Astrocyte (in vitro differentiated cells and primary cell): ENCODE data around the gene ESRRA. TPM values are rescaled to one million over a fixed set of nuclear protein-coding genes. Genes with fewer than 3 reads are reported as not detected.

ENCODE experiments used
- DNase-seq: peaks from one replicate; pipeline ENCODE4 v3.0.0-alpha.2; 2010; ENCODE audit warnings: low read depth
- FAIRE-seq: peaks from 2 replicates; lab custom pipeline; 2011; peaks lifted over from hg19 to GRCh38; lab: Jason Lieb, UNC
- H2AFZ ChIP-seq: 2 replicates; pipeline ENCODE4 v1.6.0; 2012; ENCODE audit warnings: low read depth, low read length, inconsistent platforms
- H3K27ac ChIP-seq: 2 replicates; pipeline ENCODE4 v1.5.1; 2011; ENCODE audit warnings: low read depth, low read length, inconsistent platforms
- H3K27me3 ChIP-seq: 2 replicates; pipeline ENCODE4 v1.6.0; 2011; ENCODE audit warnings: low read length, inconsistent platforms; ENCODE audit not compliant: insufficient read depth
- H3K36me3 ChIP-seq: 2 replicates; pipeline ENCODE4 v1.5.1; 2011; ENCODE audit warnings: low read length, inconsistent platforms; ENCODE audit not compliant: insufficient read depth
- H3K4me1 ChIP-seq: 2 replicates; pipeline ENCODE4 v1.5.1; 2011; ENCODE audit warnings: low read length, inconsistent platforms; ENCODE audit not compliant: insufficient read depth
- H3K4me2 ChIP-seq: 2 replicates; pipeline ENCODE4 v1.6.0; 2012; ENCODE audit warnings: low read length, inconsistent platforms
- H3K4me3 ChIP-seq: 2 replicates; pipeline ENCODE4 v1.5.1; 2011; ENCODE audit warnings: low read depth, mild to moderate bottlenecking, low read length, inconsistent platforms; ENCODE audit not compliant: insufficient read depth
- H3K79me2 ChIP-seq: 2 replicates; pipeline ENCODE4 v1.6.0; 2012; ENCODE audit warnings: mild to moderate bottlenecking, low read length, inconsistent platforms; ENCODE audit not compliant: insufficient read depth
- H3K9ac ChIP-seq: 2 replicates; pipeline ENCODE4 v1.6.0; 2012; ENCODE audit warnings: mild to moderate bottlenecking, low read length, inconsistent platforms
- H3K9me3 ChIP-seq: 2 replicates; pipeline ENCODE4 v1.5.1; 2012; ENCODE audit warnings: low read depth, mild to moderate bottlenecking, low read length, inconsistent platforms; ENCODE audit not compliant: insufficient read depth
- H4K20me1 ChIP-seq: 2 replicates; pipeline ENCODE4 v1.6.0; 2012; ENCODE audit warnings: low read length, inconsistent platforms; ENCODE audit not compliant: insufficient read depth
- H3K27ac Mint-ChIP-seq: one replicate; pipeline ENCODE4 v1.8.0; 2021; ENCODE audit warnings: mild to moderate bottlenecking, mixed read lengths; ENCODE audit not compliant: unreplicated experiment
- H3K27me3 Mint-ChIP-seq: one replicate; pipeline ENCODE4 v1.8.0; 2021; ENCODE audit warnings: low read depth, mixed read lengths; ENCODE audit not compliant: unreplicated experiment
- H3K36me3 Mint-ChIP-seq: one replicate; pipeline ENCODE4 v1.8.0; 2021; ENCODE audit warnings: low read depth, mixed read lengths; ENCODE audit not compliant: unreplicated experiment
- H3K4me1 Mint-ChIP-seq: one replicate; pipeline ENCODE4 v1.8.0; 2021; ENCODE audit warnings: low read depth, mixed read lengths; ENCODE audit not compliant: unreplicated experiment
- H3K4me3 Mint-ChIP-seq: one replicate; pipeline ENCODE4 v1.8.0; 2021; ENCODE audit warnings: mild to moderate bottlenecking, moderate library complexity, mixed read lengths; ENCODE audit not compliant: unreplicated experiment
- H3K9me3 Mint-ChIP-seq: one replicate; pipeline ENCODE4 v1.8.0; 2021; ENCODE audit warnings: mild to moderate bottlenecking, mixed read lengths; ENCODE audit not compliant: unreplicated experiment
- EZH2 ChIP-seq: IDR thresholded peaks from 2 replicates; pipeline ENCODE4 v1.6.1; 2012; ENCODE audit warnings: mild to moderate bottlenecking, low read length, inconsistent platforms; ENCODE audit not compliant: insufficient read depth
- total RNA-seq: library from RNA; stranded (reverse); gene quantifications from 2 replicates; pipeline ENCODE4 v1.2.1, GENCODE V29; 2021
- TF ChIP-seq, protein P1 (sequence below): IDR thresholded peaks from 2 replicates; pipeline ENCODE4 v1.5.1; 2011; ENCODE audit warnings: low read depth, mild to moderate bottlenecking, inconsistent platforms, low read length, moderate library complexity; ENCODE audit not compliant: insufficient read depth

The ESRRA gene
- total RNA-seq, 1 donor from 2014 or later, result 26.3 TPM

DNA sequence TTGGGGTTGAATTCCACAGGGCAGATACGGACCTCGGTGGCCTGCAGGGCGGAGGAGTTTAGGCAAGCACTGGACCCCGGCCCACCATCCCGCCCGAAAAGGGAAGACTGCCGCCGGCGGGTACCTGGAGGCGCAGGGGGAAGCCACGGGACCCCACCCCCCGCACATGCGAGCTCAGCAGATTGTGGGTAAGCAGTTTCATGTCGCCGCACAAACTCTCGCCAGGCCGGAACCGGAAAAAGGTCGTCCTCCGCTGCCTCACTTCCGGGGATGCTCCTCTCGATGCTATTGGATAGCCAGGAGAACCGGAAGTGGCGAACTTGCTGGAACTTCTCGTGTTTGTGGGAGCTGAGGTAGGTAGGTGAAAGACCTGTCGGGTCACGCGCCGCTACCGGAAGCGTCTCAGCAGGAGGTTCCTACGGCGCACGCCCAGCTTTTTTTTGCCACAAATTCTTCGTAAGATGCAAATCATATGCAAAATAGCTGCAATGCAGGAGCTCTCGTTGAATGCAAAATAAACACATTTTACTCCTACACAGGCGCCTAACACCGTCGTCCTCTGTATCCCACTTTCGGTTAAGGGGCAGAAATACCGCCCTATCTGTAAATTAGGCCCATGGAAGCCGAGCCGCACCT lies 12.1 kb downstream of the ESRRA start, which contains the start of gene TRMT112:
TRMT112 (minus strand) TSS at position 235 of the 636 bp plus-strand sequence; CDS start at position 202, 33 bp downstream.
- DNase-seq (peak; percentile 98), FAIRE-seq (peak; percentile 98)
- peaks cover 7% of the 10 kb centered on the region for H3K4me1 ChIP-seq
- H3K27ac ChIP-seq, result peak within 1 kb of the TSS; percentile 94
- peaks cover 20% of the 10 kb centered on the region for H3K4me1 Mint-ChIP-seq
- peak within 1 kb of the TSS; percentile 99 for H3K4me2 ChIP-seq
- H3K9me3 ChIP-seq, result no peaks in the 10 kb centered on the region
- H3K27ac Mint-ChIP-seq, result peak within 1 kb of the TSS; percentile 95
- H3K9ac ChIP-seq, result peak within 1 kb of the TSS; percentile 91
- no peaks in the 10 kb centered on the region for H3K27me3 Mint-ChIP-seq
- peak within 1 kb of the TSS; percentile 82 for H2AFZ ChIP-seq
- peaks cover 28% of the 10 kb centered on the region for H3K79me2 ChIP-seq
- H3K4me3 ChIP-seq, result peak within 1 kb of the TSS; percentile 84
- no peaks in the 10 kb centered on the region for H3K27me3 ChIP-seq
- TF ChIP-seq, protein P1, sequence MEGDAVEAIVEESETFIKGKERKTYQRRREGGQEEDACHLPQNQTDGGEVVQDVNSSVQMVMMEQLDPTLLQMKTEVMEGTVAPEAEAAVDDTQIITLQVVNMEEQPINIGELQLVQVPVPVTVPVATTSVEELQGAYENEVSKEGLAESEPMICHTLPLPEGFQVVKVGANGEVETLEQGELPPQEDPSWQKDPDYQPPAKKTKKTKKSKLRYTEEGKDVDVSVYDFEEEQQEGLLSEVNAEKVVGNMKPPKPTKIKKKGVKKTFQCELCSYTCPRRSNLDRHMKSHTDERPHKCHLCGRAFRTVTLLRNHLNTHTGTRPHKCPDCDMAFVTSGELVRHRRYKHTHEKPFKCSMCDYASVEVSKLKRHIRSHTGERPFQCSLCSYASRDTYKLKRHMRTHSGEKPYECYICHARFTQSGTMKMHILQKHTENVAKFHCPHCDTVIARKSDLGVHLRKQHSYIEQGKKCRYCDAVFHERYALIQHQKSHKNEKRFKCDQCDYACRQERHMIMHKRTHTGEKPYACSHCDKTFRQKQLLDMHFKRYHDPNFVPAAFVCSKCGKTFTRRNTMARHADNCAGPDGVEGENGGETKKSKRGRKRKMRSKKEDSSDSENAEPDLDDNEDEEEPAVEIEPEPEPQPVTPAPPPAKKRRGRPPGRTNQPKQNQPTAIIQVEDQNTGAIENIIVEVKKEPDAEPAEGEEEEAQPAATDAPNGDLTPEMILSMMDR, result no peak
- no peak for TF ChIP-seq EZH2
- peaks cover 23% of the 10 kb centered on the region for H4K20me1 ChIP-seq
- peaks cover 24% of the 10 kb centered on the region for H3K36me3 Mint-ChIP-seq
- H3K4me3 Mint-ChIP-seq, result peak within 1 kb of the TSS; percentile 96
- H3K9me3 Mint-ChIP-seq, result no peaks in the 10 kb centered on the region
- peaks cover 3% of the 10 kb centered on the region for H3K36me3 ChIP-seq

DNA sequence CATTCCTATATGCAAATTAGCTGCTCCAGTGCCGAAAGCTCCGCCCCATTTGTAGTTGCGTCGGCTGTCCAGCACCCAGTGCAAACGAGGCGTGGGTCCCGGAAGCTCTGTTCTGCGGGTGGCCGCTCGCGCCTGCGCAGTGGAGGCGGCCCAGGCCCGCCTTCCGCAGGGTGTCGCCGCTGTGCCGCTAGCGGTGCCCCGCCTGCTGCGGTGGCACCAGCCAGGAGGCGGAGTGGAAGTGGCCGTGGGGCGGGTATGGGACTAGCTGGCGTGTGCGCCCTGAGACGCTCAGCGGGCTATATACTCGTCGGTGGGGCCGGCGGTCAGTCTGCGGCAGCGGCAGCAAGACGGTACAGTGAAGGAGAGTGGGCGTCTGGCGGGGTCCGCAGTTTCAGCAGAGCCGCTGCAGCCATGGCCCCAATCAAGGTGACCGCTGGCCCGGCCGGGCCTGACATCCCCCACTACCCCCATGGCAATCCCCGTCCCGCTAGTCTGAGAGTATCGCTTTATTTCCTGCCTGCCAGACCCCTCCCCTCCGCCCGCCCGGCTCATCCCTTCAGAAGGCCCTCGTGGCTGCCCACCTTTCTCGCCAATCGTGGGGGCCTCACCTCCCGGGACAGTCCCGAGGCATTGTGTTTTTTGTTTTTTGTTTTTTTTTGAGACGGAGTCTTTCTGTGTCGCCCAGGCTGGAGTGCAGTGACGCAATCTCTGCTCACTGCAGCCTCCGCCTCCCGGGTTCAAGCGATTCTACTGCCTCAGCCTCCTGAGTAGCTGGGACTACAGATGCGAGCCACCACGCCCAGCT lies 12.8 kb downstream of the ESRRA start, which contains the start of gene PRDX5:
PRDX5 (plus strand) TSS at position 161 of the 805 bp plus-strand sequence; CDS start at position 256, 95 bp downstream.
- H3K79me2 ChIP-seq, result peaks cover 28% of the 10 kb centered on the region
- TF ChIP-seq, protein P1, result no peak
- TF ChIP-seq EZH2, result no peak
- H3K9ac ChIP-seq, result peak within 1 kb of the TSS; percentile 91
- H3K27me3 Mint-ChIP-seq, result no peaks in the 10 kb centered on the region
- H3K27ac Mint-ChIP-seq, result peak within 1 kb of the TSS; percentile 95
- peak within 1 kb of the TSS; percentile 84 for H3K4me3 ChIP-seq
- peak within 1 kb of the TSS; percentile 94 for H3K27ac ChIP-seq
- H3K4me3 Mint-ChIP-seq, result peak within 1 kb of the TSS; percentile 96
- H3K36me3 ChIP-seq, result peaks cover 3% of the 10 kb centered on the region
- no peak for FAIRE-seq
- H3K27me3 ChIP-seq, result no peaks in the 10 kb centered on the region
- H2AFZ ChIP-seq, result peak within 1 kb of the TSS; percentile 82
- H3K9me3 ChIP-seq, result no peaks in the 10 kb centered on the region
- no peaks in the 10 kb centered on the region for H3K9me3 Mint-ChIP-seq
- H3K36me3 Mint-ChIP-seq, result peaks cover 22% of the 10 kb centered on the region
- H3K4me1 ChIP-seq, result peaks cover 7% of the 10 kb centered on the region
- H4K20me1 ChIP-seq, result peaks cover 28% of the 10 kb centered on the region
- H3K4me2 ChIP-seq, result peak within 1 kb of the TSS; percentile 99
- DNase-seq, result peak; percentile 87
- H3K4me1 Mint-ChIP-seq, result peaks cover 23% of the 10 kb centered on the region
